Measurements from ENCODE around the gene CCM2.

DNA sequence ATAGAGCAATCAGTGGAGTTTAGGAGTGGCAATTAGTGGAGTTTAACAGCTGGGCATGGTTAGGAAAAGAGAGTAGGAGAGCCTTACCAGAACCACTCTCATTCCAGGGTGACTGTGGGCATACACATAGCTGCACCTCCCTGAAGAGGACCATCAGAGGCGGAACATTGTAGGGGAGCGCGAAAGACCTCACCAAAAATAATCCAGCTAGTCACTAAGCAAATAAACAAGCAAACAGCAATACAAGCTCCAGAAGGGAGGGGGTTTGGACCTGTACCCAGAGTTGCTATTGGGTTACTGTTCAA, 92.9 kb downstream of the CCM2 start:
- TF ChIP-seq, protein P1, sequence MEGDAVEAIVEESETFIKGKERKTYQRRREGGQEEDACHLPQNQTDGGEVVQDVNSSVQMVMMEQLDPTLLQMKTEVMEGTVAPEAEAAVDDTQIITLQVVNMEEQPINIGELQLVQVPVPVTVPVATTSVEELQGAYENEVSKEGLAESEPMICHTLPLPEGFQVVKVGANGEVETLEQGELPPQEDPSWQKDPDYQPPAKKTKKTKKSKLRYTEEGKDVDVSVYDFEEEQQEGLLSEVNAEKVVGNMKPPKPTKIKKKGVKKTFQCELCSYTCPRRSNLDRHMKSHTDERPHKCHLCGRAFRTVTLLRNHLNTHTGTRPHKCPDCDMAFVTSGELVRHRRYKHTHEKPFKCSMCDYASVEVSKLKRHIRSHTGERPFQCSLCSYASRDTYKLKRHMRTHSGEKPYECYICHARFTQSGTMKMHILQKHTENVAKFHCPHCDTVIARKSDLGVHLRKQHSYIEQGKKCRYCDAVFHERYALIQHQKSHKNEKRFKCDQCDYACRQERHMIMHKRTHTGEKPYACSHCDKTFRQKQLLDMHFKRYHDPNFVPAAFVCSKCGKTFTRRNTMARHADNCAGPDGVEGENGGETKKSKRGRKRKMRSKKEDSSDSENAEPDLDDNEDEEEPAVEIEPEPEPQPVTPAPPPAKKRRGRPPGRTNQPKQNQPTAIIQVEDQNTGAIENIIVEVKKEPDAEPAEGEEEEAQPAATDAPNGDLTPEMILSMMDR (IDR thresholded peaks at IDR 0.05): no peak
- TF ChIP-seq POLR2A (IDR thresholded peaks at IDR 0.05): no peak

All from tibial nerve (tissue), 3 donors.